Endodermal cell (in vitro differentiated cells): ENCODE results near the gene NSUN2. TPM values are rescaled to one million over a fixed set of nuclear protein-coding genes. Genes with fewer than 3 reads are reported as not detected.

ENCODE experiments used
- DNase-seq: peaks from one replicate; pipeline ENCODE4 v3.0.0-alpha.2; 2017
- H3K27ac ChIP-seq: 2 replicates; pipeline ENCODE4 v1.5.1; 2013; ENCODE audit warnings: mild to moderate bottlenecking, low read depth, low read length, moderate library complexity
- H3K27me3 ChIP-seq: 2 replicates; pipeline ENCODE4 v1.6.1; 2013; ENCODE audit warnings: mild to moderate bottlenecking, low read length, moderate library complexity; ENCODE audit not compliant: insufficient read depth, control insufficient read depth, poor library complexity, severe bottlenecking
- H3K36me3 ChIP-seq: 2 replicates; pipeline ENCODE4 v1.7.0; 2013; ENCODE audit warnings: mild to moderate bottlenecking, low read length, moderate library complexity; ENCODE audit not compliant: control insufficient read depth, insufficient read depth
- H3K4me1 ChIP-seq: one replicate; pipeline ENCODE4 v1.7.0; 2013; ENCODE audit warnings: low read length; ENCODE audit not compliant: control insufficient read depth, insufficient read depth
- H3K4me3 ChIP-seq: 2 replicates; pipeline ENCODE4 v1.5.1; 2013; ENCODE audit warnings: mild to moderate bottlenecking, low read length, moderate library complexity
- H3K9ac ChIP-seq: 2 replicates; pipeline ENCODE4 v1.6.1; 2013; ENCODE audit warnings: mild to moderate bottlenecking, low read length, moderate library complexity; ENCODE audit not compliant: poor library complexity, severe bottlenecking; ENCODE audit errors: extremely low read depth
- H3K9me3 ChIP-seq: 2 replicates; pipeline ENCODE4 v1.6.1; 2013; ENCODE audit warnings: mild to moderate bottlenecking, low read length, moderate library complexity; ENCODE audit not compliant: control insufficient read depth
- H3K27ac Mint-ChIP-seq: 2 replicates; pipeline ENCODE4 v1.8.0; 2020; ENCODE audit warnings: mixed read lengths
- H3K27me3 Mint-ChIP-seq: 2 replicates; pipeline ENCODE4 v1.8.0; 2021; ENCODE audit warnings: mild to moderate bottlenecking, mixed read lengths; ENCODE audit not compliant: insufficient read depth
- H3K36me3 Mint-ChIP-seq: 2 replicates; pipeline ENCODE4 v1.8.0; 2020; ENCODE audit warnings: low read depth, mixed read lengths
- H3K4me1 Mint-ChIP-seq: 2 replicates; pipeline ENCODE4 v1.8.0; 2020; ENCODE audit warnings: mixed read lengths
- H3K4me3 Mint-ChIP-seq: 2 replicates; pipeline ENCODE4 v1.8.0; 2020; ENCODE audit warnings: mild to moderate bottlenecking, moderate library complexity, mixed read lengths
- H3K9me3 Mint-ChIP-seq: 2 replicates; pipeline ENCODE4 v1.8.0; 2020; ENCODE audit warnings: mild to moderate bottlenecking, mixed read lengths
- WGBS, 2 experiments: methylation state at CpG; one replicate each; pipeline versions ENCODE4 v1.1.5 to v1.1.7; 2013; ENCODE audit warnings: missing lambda C conversion rate in 2 of 2, mixed read lengths in 1 of 2; ENCODE audit not compliant: insufficient coverage in 1 of 2, insufficient read length in 1 of 2; 5-methylcytosine and 5-hydroxymethylcytosine counted together
- total RNA-seq, 2 donors: library from RNA; stranded (reverse); fragmentation: NEBNext Ultra II Directional in 1 of 2; extraction: Animal tissue kit (Norgen Biotek cat#: 25700) in 1 of 2; gene quantifications; 2 replicates in 1 of 2; 3 replicates in 1 of 2; pipeline ENCODE4 v1.2.1, GENCODE V29; 2021
- TF ChIP-seq, protein P1 (sequence below): fragments of 200-600 bp; sonication (generic); conservative IDR thresholded peaks from 2 replicates; pipeline ENCODE4 v1.5.0; 2021; ENCODE audit warnings: antibody characterized with exemption, mild to moderate bottlenecking

The NSUN2 gene
- total RNA-seq, 2 donors from 2014 or later = 71.8 to 90.8 TPM

DNA sequence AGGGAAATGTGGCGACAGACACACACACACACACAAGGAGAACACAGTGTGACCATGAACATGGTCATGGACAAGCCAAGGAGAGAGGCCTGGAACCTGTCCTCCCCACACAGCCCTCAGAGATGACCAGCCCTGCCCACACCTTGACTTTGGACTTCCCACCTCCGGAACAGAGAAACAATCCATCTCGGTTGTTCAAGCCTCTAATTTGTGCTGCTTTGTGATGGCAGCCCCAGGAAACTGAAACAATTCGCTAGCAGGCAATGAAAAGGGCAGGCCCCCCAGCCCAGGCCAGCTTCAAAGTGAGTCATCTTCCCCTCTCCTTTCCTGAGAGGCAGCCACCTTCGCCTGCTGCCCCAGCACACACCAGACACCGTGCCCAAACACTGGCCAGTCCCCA, 47.7 kb downstream of the NSUN2 start:
- no peak for DNase-seq
- WGBS, 2 experiments = 61 to 80% methylated on average over 3 to 6 of the region's 6 CpGs
- Histone ChIP-seq H3K9me3 (no peaks in the 10 kb centered on the region), H3K4me1 (no peaks in the 10 kb centered on the region), H3K27ac (no peak overlapping the region), H3K36me3 (no peaks in the 10 kb centered on the region), H3K27me3 (peaks cover 48% of the 10 kb centered on the region), H3K4me3 (no peak overlapping the region), H3K9ac (no peak overlapping the region)
- peaks cover 63% of the 10 kb centered on the region for H3K27me3 Mint-ChIP-seq
- H3K4me1 Mint-ChIP-seq = no peaks in the 10 kb centered on the region
- TF ChIP-seq, protein P1, sequence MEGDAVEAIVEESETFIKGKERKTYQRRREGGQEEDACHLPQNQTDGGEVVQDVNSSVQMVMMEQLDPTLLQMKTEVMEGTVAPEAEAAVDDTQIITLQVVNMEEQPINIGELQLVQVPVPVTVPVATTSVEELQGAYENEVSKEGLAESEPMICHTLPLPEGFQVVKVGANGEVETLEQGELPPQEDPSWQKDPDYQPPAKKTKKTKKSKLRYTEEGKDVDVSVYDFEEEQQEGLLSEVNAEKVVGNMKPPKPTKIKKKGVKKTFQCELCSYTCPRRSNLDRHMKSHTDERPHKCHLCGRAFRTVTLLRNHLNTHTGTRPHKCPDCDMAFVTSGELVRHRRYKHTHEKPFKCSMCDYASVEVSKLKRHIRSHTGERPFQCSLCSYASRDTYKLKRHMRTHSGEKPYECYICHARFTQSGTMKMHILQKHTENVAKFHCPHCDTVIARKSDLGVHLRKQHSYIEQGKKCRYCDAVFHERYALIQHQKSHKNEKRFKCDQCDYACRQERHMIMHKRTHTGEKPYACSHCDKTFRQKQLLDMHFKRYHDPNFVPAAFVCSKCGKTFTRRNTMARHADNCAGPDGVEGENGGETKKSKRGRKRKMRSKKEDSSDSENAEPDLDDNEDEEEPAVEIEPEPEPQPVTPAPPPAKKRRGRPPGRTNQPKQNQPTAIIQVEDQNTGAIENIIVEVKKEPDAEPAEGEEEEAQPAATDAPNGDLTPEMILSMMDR = no peak
- no peaks in the 10 kb centered on the region for H3K36me3 Mint-ChIP-seq
- H3K27ac Mint-ChIP-seq = no peak overlapping the region
- H3K4me3 Mint-ChIP-seq = no peak overlapping the region
- H3K9me3 Mint-ChIP-seq = no peaks in the 10 kb centered on the region

DNA sequence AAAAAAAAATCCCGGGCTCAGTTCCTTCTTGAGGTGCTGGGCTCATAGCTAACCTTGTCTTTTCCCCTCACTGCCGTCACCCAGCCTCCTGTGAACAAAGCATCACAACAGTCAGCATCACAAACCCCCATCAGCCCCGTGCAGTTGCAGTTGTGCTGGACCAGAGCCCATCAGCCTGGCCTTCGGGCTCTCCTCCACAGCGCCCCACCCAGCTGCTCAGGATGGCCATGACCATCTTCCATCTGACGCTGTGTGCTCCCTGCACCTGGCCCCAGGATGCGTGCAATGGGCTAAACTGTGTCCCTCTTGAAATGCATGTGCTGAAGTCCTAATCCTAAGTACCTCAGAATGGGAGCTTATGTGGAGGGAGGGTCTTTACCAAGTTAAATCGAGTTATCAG, 48.1 kb downstream of the NSUN2 start:
- H3K36me3 Mint-ChIP-seq = no peaks in the 10 kb centered on the region
- DNase-seq = no peak
- no peak overlapping the region for H3K9ac ChIP-seq
- H3K4me1 ChIP-seq = no peaks in the 10 kb centered on the region
- WGBS, 2 experiments = 90 to 94% methylated on average over 3 to 8 of the region's 8 CpGs
- no peaks in the 10 kb centered on the region for H3K9me3 ChIP-seq
- no peaks in the 10 kb centered on the region for H3K9me3 Mint-ChIP-seq
- peaks cover 68% of the 10 kb centered on the region for H3K27me3 Mint-ChIP-seq
- H3K4me1 Mint-ChIP-seq = no peaks in the 10 kb centered on the region
- H3K4me3 Mint-ChIP-seq = no peak overlapping the region
- no peak overlapping the region for H3K27ac Mint-ChIP-seq
- no peak overlapping the region for H3K27ac ChIP-seq
- TF ChIP-seq, protein P1 = no peak
- H3K27me3 ChIP-seq = peaks cover 52% of the 10 kb centered on the region
- H3K4me3 ChIP-seq = no peak overlapping the region
- H3K36me3 ChIP-seq = no peaks in the 10 kb centered on the region

DNA sequence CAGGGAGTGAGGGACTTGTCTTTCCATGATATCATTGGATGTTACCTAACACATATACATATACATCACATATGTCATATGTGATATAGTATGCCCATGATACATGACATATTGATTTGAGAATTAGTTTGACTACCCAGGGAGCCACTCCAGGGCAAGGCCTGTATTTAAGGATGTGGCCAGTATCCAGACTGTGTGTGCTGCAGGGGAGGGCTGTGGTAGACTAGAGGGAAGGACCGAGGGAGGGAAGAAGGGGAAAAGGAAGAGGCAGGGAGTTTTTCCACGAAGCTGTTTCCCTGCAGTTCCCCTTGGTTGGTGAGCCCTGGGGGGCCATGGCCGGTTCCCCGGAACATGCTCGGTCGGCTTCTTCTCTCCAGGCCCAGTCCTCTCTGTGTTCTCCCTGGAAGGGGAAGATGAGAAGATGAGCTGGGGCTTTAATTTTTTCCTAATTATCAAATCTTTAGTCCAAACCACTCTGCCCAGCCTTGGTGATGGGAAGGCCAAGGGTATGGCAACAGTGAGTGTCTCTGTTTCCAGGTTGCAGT, 48.7 kb downstream of the NSUN2 start:
- Histone ChIP-seq H3K9ac (no peak overlapping the region), H3K27me3 (peaks cover 57% of the 10 kb centered on the region), H3K36me3 (no peaks in the 10 kb centered on the region), H3K4me3 (no peak overlapping the region), H3K9me3 (no peaks in the 10 kb centered on the region), H3K27ac (no peak overlapping the region), H3K4me1 (no peaks in the 10 kb centered on the region)
- peak overlapping the region; percentile 41 for H3K4me3 Mint-ChIP-seq
- DNase-seq = no peak
- peaks cover 72% of the 10 kb centered on the region for H3K27me3 Mint-ChIP-seq
- TF ChIP-seq, protein P1 = no peak
- peaks cover under 1% of the 10 kb centered on the region for H3K9me3 Mint-ChIP-seq
- 78 to 93% methylated on average over 3 to 6 of the region's 6 CpGs for WGBS, 2 experiments
- H3K4me1 Mint-ChIP-seq = no peaks in the 10 kb centered on the region
- no peaks in the 10 kb centered on the region for H3K36me3 Mint-ChIP-seq
- no peak overlapping the region for H3K27ac Mint-ChIP-seq
